ENCODE measurements around the gene HOXA1.
"Not testable (repeated sequence)": the region's sequence is repeated elsewhere in the genome, so short reads cannot be mapped to it uniquely, and the experiment has no call there.

The HOXA1 gene

GRCh38 chr7:27046854-27047549 is 48.8 kb downstream of the HOXA1 start:
- DNase-seq (ENCODE audit: low spot score) = peak; percentile 53

- not testable (repeated sequence) for DNase-seq (ENCODE audit: low spot score)
These were observed 49.8 kb downstream of the HOXA1 start for GRCh38 chr7:27045972-27046371.

GRCh38 chr7:27045066-27045465 is 50.7 kb downstream of the HOXA1 start:
- not testable (repeated sequence) for DNase-seq (ENCODE audit: low spot score)

All from LoVo (cell line).